Measurements from ENCODE around the gene TSPAN8.
"Not testable (repeated sequence)": the region's sequence is repeated elsewhere in the genome, so short reads cannot be mapped to it uniquely, and the experiment has no call there.

TSPAN8 gene

DNA sequence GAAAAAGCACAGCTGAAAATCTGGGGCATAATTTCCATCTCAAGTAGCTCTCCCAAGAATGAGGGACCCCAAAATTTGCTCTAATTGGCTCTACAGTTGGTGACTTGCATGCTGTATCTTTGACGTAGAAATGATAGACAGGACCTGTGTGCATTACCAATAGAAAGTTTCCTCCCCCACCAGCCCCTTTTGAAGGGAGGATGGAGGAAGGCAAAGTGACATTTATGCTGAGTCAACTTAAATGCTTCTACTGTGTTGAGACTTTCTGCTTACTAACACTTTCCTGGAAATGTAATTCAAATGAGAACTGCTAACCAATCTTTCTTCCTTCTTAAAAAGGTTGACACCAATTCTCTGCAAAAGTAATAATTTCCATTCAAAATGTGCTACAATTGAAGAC, 31.9 kb downstream of the TSPAN8 start:
- POLR2A ChIA-PET (ENCODE audit: low non-redundant PET): no interaction called here
- TF ChIP-seq, protein P1, sequence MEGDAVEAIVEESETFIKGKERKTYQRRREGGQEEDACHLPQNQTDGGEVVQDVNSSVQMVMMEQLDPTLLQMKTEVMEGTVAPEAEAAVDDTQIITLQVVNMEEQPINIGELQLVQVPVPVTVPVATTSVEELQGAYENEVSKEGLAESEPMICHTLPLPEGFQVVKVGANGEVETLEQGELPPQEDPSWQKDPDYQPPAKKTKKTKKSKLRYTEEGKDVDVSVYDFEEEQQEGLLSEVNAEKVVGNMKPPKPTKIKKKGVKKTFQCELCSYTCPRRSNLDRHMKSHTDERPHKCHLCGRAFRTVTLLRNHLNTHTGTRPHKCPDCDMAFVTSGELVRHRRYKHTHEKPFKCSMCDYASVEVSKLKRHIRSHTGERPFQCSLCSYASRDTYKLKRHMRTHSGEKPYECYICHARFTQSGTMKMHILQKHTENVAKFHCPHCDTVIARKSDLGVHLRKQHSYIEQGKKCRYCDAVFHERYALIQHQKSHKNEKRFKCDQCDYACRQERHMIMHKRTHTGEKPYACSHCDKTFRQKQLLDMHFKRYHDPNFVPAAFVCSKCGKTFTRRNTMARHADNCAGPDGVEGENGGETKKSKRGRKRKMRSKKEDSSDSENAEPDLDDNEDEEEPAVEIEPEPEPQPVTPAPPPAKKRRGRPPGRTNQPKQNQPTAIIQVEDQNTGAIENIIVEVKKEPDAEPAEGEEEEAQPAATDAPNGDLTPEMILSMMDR (conservative IDR thresholded peaks at IDR 0.05; ENCODE audit: low read depth): no peak
- DNase-seq (ENCODE audit: low spot score): no peak
- CTCF ChIA-PET: no interaction called here
- H3K27ac ChIP-seq: no peak overlapping the region

DNA sequence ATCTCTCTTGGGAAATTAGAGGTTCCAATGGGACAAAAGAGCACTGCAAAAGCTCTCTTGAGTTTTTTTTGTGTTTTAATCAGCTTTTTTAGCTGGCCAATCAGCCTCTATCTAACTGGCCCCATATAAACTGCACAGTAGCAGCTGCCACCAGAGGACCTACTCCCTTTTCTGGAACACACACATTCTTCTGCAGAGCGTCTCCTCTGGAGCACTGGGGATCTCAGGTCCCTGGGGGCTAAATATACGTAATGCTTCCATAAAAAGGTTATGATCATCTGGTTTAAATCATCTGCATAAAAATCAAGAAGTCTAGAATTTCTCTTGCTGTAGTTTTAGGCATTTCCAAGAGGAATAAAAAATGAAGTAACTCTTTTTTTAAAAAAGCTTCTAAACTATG, 32.3 kb downstream of the TSPAN8 start:
- ChIA-PET CTCF (no interaction called here), POLR2A (ENCODE audit: low non-redundant PET) (no interaction called here)
- no peak for DNase-seq (ENCODE audit: low spot score)
- no peak overlapping the region for H3K27ac ChIP-seq
- TF ChIP-seq, protein P1 (conservative IDR thresholded peaks at IDR 0.05; ENCODE audit: low read depth): no peak

DNA sequence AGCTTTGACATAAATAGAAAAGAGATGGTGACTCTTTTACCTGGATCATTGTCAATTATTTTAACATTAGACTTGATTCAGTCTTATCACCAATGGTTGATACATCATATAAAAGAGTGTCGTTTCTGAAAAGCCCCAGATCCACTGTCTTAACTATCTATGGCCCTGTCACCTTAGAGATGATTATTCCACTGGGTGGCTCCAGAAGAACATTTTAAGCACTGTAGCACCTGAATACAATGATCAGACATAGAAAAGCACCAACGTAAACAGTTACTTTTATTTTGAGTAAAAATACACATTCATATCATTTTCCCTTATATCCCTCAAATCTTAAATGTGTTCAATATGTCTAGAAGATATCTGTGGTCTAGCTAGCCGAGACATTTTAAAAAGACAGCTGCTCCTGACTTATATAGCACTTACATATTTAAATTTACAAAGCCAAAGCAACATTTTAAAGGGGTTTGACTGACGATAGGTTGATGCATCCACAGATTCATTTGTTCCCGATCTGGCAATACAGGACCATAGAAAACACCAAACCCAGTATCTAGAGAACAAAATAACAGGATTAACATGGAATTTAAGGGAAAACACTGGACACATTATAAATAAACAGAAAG, 32.9 kb downstream of the TSPAN8 start:
- H3K27ac ChIP-seq: no peak overlapping the region
- ChIA-PET CTCF (no interaction called here), POLR2A (ENCODE audit: low non-redundant PET) (no interaction called here)
- no peak for DNase-seq (ENCODE audit: low spot score)
- TF ChIP-seq, protein P1 (conservative IDR thresholded peaks at IDR 0.05; ENCODE audit: low read depth): no peak

DNA sequence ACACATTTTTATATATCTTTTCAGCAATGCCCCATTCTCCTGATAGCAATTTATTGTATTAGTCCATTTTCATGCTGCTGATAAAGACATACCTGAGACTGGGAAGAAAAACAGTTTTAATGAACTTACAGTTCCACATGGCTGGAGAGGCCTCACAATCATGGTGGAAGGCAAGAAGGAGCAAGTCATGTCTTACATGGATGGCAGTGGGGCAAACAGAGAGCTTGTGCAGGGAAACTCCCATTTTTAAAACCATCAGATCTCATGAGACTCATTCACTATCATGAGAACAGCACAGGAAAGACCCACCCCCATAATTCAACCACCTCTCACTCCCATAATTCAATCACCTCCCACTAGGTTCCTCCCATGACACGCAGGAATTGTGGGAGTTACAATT, 44.7 kb downstream of the TSPAN8 start:
- POLR2A ChIA-PET (ENCODE audit: low non-redundant PET); H3K27ac ChIP-seq; CTCF ChIA-PET; DNase-seq (ENCODE audit: low spot score): not testable (repeated sequence)

DNA sequence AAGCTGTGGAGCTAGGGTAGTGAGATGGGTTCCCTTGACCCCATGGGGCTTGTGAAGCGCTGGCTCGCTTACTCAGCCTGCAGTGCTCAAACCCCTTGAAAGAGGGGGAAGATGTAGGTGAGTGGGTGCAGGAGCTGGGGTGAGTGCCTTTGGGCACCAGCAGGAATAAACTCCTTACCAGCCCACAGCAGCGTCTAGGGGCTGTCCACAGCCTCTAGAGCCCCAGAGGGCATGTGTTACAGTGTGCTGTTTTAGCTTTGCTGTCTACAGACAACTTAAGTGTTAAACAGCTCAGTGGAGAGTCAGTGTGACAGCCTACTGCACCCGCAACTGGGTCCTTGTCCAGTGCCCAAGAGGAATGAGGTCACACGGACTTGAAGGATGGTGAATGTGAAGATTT, 48.0 kb downstream of the TSPAN8 start:
- POLR2A ChIA-PET (ENCODE audit: low non-redundant PET): no interaction called here
- TF ChIP-seq, protein P1 (conservative IDR thresholded peaks at IDR 0.05; ENCODE audit: low read depth): no peak
- no peak for DNase-seq (ENCODE audit: low spot score)
- CTCF ChIA-PET: no interaction called here
- H3K27ac ChIP-seq: no peak overlapping the region

DNA sequence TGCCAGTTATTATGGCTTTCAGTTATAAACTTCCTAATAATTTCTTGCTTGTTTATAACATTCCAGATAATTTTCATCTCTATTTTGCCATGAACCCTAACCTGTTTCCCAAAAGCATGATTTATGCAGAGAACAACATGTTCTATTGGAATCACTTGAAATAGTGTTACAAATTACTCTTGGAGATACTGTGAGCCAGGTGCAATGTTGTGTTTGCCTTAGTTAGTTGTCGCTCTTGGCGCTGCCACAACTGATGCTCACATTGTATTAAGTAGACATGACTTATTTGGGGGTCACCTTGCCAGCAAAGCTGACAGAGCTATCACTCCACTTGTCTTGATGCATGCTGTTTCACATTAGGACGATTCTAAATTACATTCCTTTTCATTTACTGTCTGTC, 49.4 kb downstream of the TSPAN8 start:
- CTCF ChIA-PET: no interaction called here
- TF ChIP-seq, protein P1 (conservative IDR thresholded peaks at IDR 0.05; ENCODE audit: low read depth): no peak
- POLR2A ChIA-PET (ENCODE audit: low non-redundant PET): no interaction called here
- DNase-seq (ENCODE audit: low spot score): no peak
- no peak overlapping the region for H3K27ac ChIP-seq

DNA sequence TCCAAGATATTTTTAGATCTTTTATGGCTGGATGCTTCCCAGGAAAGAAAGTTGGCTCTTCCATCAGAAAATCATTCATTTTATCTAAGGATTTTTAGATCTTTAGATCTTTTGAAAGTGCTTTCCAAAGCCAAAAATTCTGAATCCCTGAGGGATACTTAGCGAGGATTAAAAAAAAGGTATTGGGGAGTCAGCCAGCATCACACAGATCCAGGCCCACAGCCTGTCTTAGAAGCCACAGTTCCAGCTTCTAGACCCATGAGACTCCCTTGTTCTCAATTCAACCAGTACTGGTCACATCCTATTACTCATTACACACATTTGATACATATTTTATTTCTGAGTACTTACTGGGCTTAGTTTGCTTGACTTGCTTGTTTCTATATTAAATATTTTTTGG, 49.9 kb downstream of the TSPAN8 start:
- POLR2A ChIA-PET (ENCODE audit: low non-redundant PET): no interaction called here
- TF ChIP-seq, protein P1 (conservative IDR thresholded peaks at IDR 0.05; ENCODE audit: low read depth): no peak
- CTCF ChIA-PET: no interaction called here
- no peak for DNase-seq (ENCODE audit: low spot score)
- no peak overlapping the region for H3K27ac ChIP-seq
